K562 (cell line): ENCODE results near the gene RIIAD1. TPM values are rescaled to one million over a fixed set of nuclear protein-coding genes. Genes with fewer than 3 reads are reported as not detected.

Experiments
- ATF4 ChIP-seq: fragments of 450-650 bp; formaldehyde crosslinking; IDR thresholded peaks from 2 replicates; pipeline ENCODE4 v1.4.0; 2022; ENCODE audit warnings: mild to moderate bottlenecking, moderate library complexity
- CGGBP1 ChIP-seq: fragments of 250-450 bp; sonication (Bioruptor Pico); IDR thresholded peaks from 2 replicates; pipeline ENCODE4 v1.9.0; 2021; ENCODE audit warnings: mild to moderate bottlenecking
- CHCHD3 ChIP-seq: fragments of 250-450 bp; sonication (Bioruptor Pico); IDR thresholded peaks from 2 replicates; pipeline ENCODE4 v2.1.2; 2022; ENCODE audit warnings: mild to moderate bottlenecking
- DMBX1 ChIP-seq: fragments of 250-450 bp; sonication (Bioruptor Pico); IDR thresholded peaks from 2 replicates; pipeline ENCODE4 v1.8.0; 2022; ENCODE audit warnings: inconsistent platforms, mild to moderate bottlenecking, moderate library complexity, borderline replicate concordance
- HDGF ChIP-seq: fragments of 450-650 bp; IDR thresholded peaks from 2 replicates; pipeline ENCODE4 v1.6.1; 2016
- HES1 ChIP-seq: fragments of 450-650 bp; IDR thresholded peaks from 2 replicates; pipeline ENCODE4 v1.6.1; 2016; ENCODE audit warnings: low read depth, mild to moderate bottlenecking, moderate library complexity
- KDM5B ChIP-seq: fragments of 200-600 bp; sonication (generic); IDR thresholded peaks from 2 replicates; pipeline ENCODE4 v1.6.1; 2012; ENCODE audit warnings: low read depth, mild to moderate bottlenecking, moderate library complexity, low read length, control low read depth, inconsistent platforms; ENCODE audit not compliant: insufficient replicate concordance
- MAFK ChIP-seq: IDR thresholded peaks from 2 replicates; pipeline ENCODE4 v1.6.1; 2011; ENCODE audit warnings: low read length, improper control_type of control experiment
- NKRF ChIP-seq: fragments of 450-650 bp; IDR thresholded peaks from 2 replicates; pipeline ENCODE4 v1.6.1; 2016; ENCODE audit warnings: borderline replicate concordance
- NR2C1 ChIP-seq, 2 experiments: fragments of 450-650 bp; IDR thresholded peaks; 2 replicates each; pipeline ENCODE4 v1.6.1; 2017; ENCODE audit warnings: mild to moderate bottlenecking in 2 of 2, antibody characterized with exemption in 1 of 2, inconsistent platforms in 1 of 2, missing compliant biosample characterization in 1 of 2, missing genetic modification characterization in 1 of 2
- NR2F6 ChIP-seq: fragments of 450-650 bp; formaldehyde crosslinking; IDR thresholded peaks from 2 replicates; pipeline ENCODE4 v1.4.0; 2020; ENCODE audit warnings: mild to moderate bottlenecking
- OTX1 ChIP-seq: fragments of 450-650 bp; formaldehyde crosslinking; IDR thresholded peaks from 2 replicates; pipeline ENCODE4 v1.4.0; 2022; ENCODE audit warnings: mild to moderate bottlenecking
- PCBP1 ChIP-seq: fragments of 200-400 bp; formaldehyde crosslinking; IDR thresholded peaks from 2 replicates; pipeline ENCODE4 v1.6.1; 2018; ENCODE audit warnings: mild to moderate bottlenecking, low read depth, low read length; ENCODE audit not compliant: poor library complexity, severe bottlenecking
- TCF3 ChIP-seq: sonication (generic); formaldehyde crosslinking; IDR thresholded peaks from 2 replicates; pipeline ENCODE4 v1.4.0; 2020; ENCODE audit warnings: mild to moderate bottlenecking, missing genetic modification reagents
- THRB ChIP-seq: fragments of 450-650 bp; formaldehyde crosslinking; conservative IDR thresholded peaks from 2 replicates; pipeline ENCODE4 v1.4.0; 2022; ENCODE audit warnings: mild to moderate bottlenecking, missing genetic modification characterization
- ZNF124 ChIP-seq: sonication (generic); formaldehyde crosslinking; IDR thresholded peaks from 2 replicates; pipeline ENCODE4 v1.8.1; 2022; ENCODE audit warnings: missing genetic modification reagents
- ZNF133 ChIP-seq: fragments of 250-450 bp; sonication (Bioruptor Pico); IDR thresholded peaks from 2 replicates; pipeline ENCODE4 v1.4.0; 2020; ENCODE audit warnings: mild to moderate bottlenecking
- ZNF232 ChIP-seq: sonication (generic); formaldehyde crosslinking; IDR thresholded peaks from 2 replicates; pipeline ENCODE4 v1.8.0; 2022; ENCODE audit warnings: mild to moderate bottlenecking, missing genetic modification reagents
- ZNF398 ChIP-seq: fragments of 250-450 bp; sonication (Bioruptor Pico); IDR thresholded peaks from 2 replicates; pipeline ENCODE4 v1.8.0; 2021; ENCODE audit warnings: moderate library complexity, mild to moderate bottlenecking, inconsistent platforms
- ZNF695 ChIP-seq: fragments of 450-650 bp; formaldehyde crosslinking; IDR thresholded peaks from 2 replicates; pipeline ENCODE4 v1.4.0; 2020; ENCODE audit warnings: mild to moderate bottlenecking, moderate library complexity
- polyA plus RNA-seq, 8 experiments: library from polyadenylated mRNA; depleted of rRNA in 4 of 8; stranded (reverse) in 5 of 8; unstranded in 3 of 8; fragments of >200 nt; fragmentation: Nextera tagmentation in 2 of 8; fragmentation: Illumina TruSeq in 1 of 8; extraction: Ambion mirVana in 2 of 8; extraction: Trizol in 1 of 8; gene quantifications; 2 replicates each; pipeline versions ENCODE4 v1.2.1 to v1.2.3, GENCODE V29; 2011 to 2014; ENCODE audit warnings: inconsistent platforms in 1 of 8, missing spikeins in 1 of 8
- total RNA-seq, 7 experiments: library from RNA; depleted of rRNA in 6 of 7; stranded (reverse); fragments of >200 nt in 6 of 7; fragmentation: Illumina TruSeq in 2 of 7; extraction: Trizol in 2 of 7; gene quantifications; 2 replicates each; pipeline versions ENCODE4 v1.2.1 to v1.2.3, GENCODE V29; 2011 to 2021; ENCODE audit warnings: low replicate concordance in 1 of 7

The RIIAD1 gene
- total and polyA plus RNA-seq, 9 of the 15 experiments (the other 6 are each of a cell fraction or from before 2014, with no cell fraction given), result not detected

GRCh38 chr1:151716771-151717631 is 4.3 kb upstream of the RIIAD1 start, which contains the start of gene CELF3 (continued):
- TF ChIP-seq HES1 (no peak), PCBP1 (no peak), ZNF124 (CRISPR knock-in tag) (no peak), MAFK (no peak), CHCHD3 (CRISPR knock-in tag) (no peak), ZNF398 (no peak), HDGF (no peak), ATF4 (0 out of 2 replicates have a peak, but pooled peaks have one; percentile 17), CGGBP1 (no peak), OTX1 (no peak), ZNF695 (CRISPR knock-in tag) (no peak), KDM5B (no peak), NR2C1 (IDR thresholded peaks at IDR 0.05) (no peak), NR2C1 (tag; IDR thresholded peaks at IDR 0.05) (no peak), ZNF133 (CRISPR knock-in tag) (no peak), TCF3 (peak; percentile 66), DMBX1 (CRISPR knock-in tag) (0 out of 2 replicates have a peak, but pooled peaks have one; percentile 22), NR2F6 (CRISPR knock-in tag) (no peak), THRB (0 out of 2 replicates have a peak, but pooled peaks have one; percentile 5), ZNF232 (CRISPR knock-in tag) (no peak), NKRF (0 out of 2 replicates have a peak, but pooled peaks have one; percentile 19)
